Heart left ventricle (tissue), 16 donors: ENCODE measurements around the gene EOLA2. TPM values are rescaled to one million over a fixed set of nuclear protein-coding genes. Genes with fewer than 3 reads are reported as not detected.
"Not testable (repeated sequence)": the region's sequence is repeated elsewhere in the genome, so short reads cannot be mapped to it uniquely, and the experiment has no call there.

Experiments
- ATAC-seq, 4 donors: fragments of 200-7000 bp; cut with Tn5 transposase; one replicate each; pipeline ENCODE4 v1.9.1; 2020 to 2022; ENCODE audit warnings: moderate library complexity in 4 of 4, mild to moderate bottlenecking in 3 of 4, moderate number of reproducible peaks in 1 of 4
- DNase-seq, 5 donors: peaks; one replicate each; pipeline ENCODE4 v3.0.0-alpha.2; 2020
- H3K27ac ChIP-seq, 12 donors: fragments of 200-600 bp; sonication (generic) in 4 of 12; one replicate each; pipeline versions ENCODE4 v1.5.0 to v1.8.0; 2016 to 2022; ENCODE audit warnings: mild to moderate bottlenecking in 2 of 12
- H3K27me3 ChIP-seq, 9 donors: fragments of 200-600 bp; sonication (generic) in 2 of 9; one replicate each; pipeline versions ENCODE4 v1.5.1 to v1.8.0; 2016 to 2022; ENCODE audit warnings: mild to moderate bottlenecking in 3 of 9
- H3K36me3 ChIP-seq, 9 donors: fragments of 200-600 bp; sonication (generic) in 2 of 9; one replicate each; pipeline versions ENCODE4 v1.5.0 to v1.8.0; 2018 to 2022; ENCODE audit warnings: mild to moderate bottlenecking in 2 of 9
- H3K4me1 ChIP-seq, 12 donors: fragments of 200-600 bp; sonication (generic) in 4 of 12; one replicate each; pipeline versions ENCODE4 v1.5.0 to v1.8.0; 2016 to 2022; ENCODE audit warnings: mild to moderate bottlenecking in 3 of 12
- H3K4me3 ChIP-seq, 12 donors: fragments of 200-600 bp; sonication (generic) in 4 of 12; one replicate each; pipeline versions ENCODE4 v1.5.0 to v1.8.0; 2017 to 2022; ENCODE audit warnings: mild to moderate bottlenecking in 9 of 12, moderate library complexity in 4 of 12
- H3K9me3 ChIP-seq, 12 donors: fragments of 200-600 bp; sonication (generic) in 4 of 12; one replicate each; pipeline versions ENCODE4 v1.5.0 to v1.8.0; 2016 to 2022; ENCODE audit warnings: mild to moderate bottlenecking in 1 of 12
- POLR2A ChIP-seq, 2 donors: fragments of 450-650 bp; IDR thresholded peaks; one replicate each; pipeline ENCODE4 v1.6.1; 2017; ENCODE audit warnings: antibody characterized with exemption in 2 of 2, mild to moderate bottlenecking in 2 of 2, moderate library complexity in 2 of 2
- WGBS, 4 donors: extraction: QIAGEN DNeasy Blood & Tissue Kit in 2 of 4; methylation state at CpG; one replicate each; pipeline versions ENCODE4 v1.1.5 to v1.1.7; 2013 to 2018; 5-methylcytosine and 5-hydroxymethylcytosine counted together
- intact Hi-C, 10 donors: fragments of 100-400 bp; cut with DNase I; formaldehyde crosslinking; loops; one replicate each; pipeline versions ENCODE4 v1.11.1 to v1.14.2; 2022
- polyA plus RNA-seq, 2 donors: library from polyadenylated mRNA; stranded (reverse); fragments of 200-250 nt; gene quantifications; one replicate each; pipeline ENCODE4 v1.2.3, GENCODE V29; 2013
- total RNA-seq, 9 donors: library from RNA; depleted of rRNA in 2 of 9; stranded (reverse); fragments of >200 nt in 2 of 9; fragmentation: NEBNext Ultra II Directional in 3 of 9; extraction: Animal tissue kit (Norgen Biotek cat#: 25700) in 3 of 9; gene quantifications; one replicate each; pipeline versions ENCODE4 v1.1.0 to v1.2.4, GENCODE V29; 2016 to 2023
- TF ChIP-seq, protein P1 (sequence below), 12 donors: fragments of 200-600 bp; sonication (generic) in 4 of 12; IDR thresholded peaks; one replicate each; pipeline versions ENCODE4 v1.5.0 to v1.8.0; 2018 to 2022; ENCODE audit warnings: antibody characterized with exemption in 12 of 12, mild to moderate bottlenecking in 5 of 12
- donor health status: ischemic (EF 13 %, LVEDD 7.1; RV severe dilation, severe dysfunction).
- donor health status: healthy with polysubstance abuse.
- donor health status: DM: no; HTN: yes; CAD: no.
- donor health status: DM: no; HTN: no; CAD: no.
- donor health status: ischemic (EF 25% LVEDD 6.9; RV normal size, moderate dysfunction).
- donor health status: ischemic (EF 25% LVEDD 5.7; RV mildly dilated, moderate dysfunction).
- donor health status: healthy.
- donor health status: DM: yes; HTN: yes; CAD: no.
- donor health status: ischemic (EF 35%, LVEDD 5.7; RV mildly dilated, moderate dysfunction).
- donor health status: nonischemic (EF 11% LVEDD 7.7; RV severe dilation, severe dysfunction).
- donor health status: DM: yes; HTN: yes; CAD: no.
- donor health status: PGD.
- donor health status: ischemic (EF 29% LVEDD 5.4; RV normal size, mild dysfunction).
- donor health status: nonischemic (EF 23%, LVEDD 6.1; RV moderate dilation, normal function).

The EOLA2 gene
- total and polyA plus RNA-seq, 11 donors: 14.7 to 44.3 (median 22.3) TPM

DNA sequence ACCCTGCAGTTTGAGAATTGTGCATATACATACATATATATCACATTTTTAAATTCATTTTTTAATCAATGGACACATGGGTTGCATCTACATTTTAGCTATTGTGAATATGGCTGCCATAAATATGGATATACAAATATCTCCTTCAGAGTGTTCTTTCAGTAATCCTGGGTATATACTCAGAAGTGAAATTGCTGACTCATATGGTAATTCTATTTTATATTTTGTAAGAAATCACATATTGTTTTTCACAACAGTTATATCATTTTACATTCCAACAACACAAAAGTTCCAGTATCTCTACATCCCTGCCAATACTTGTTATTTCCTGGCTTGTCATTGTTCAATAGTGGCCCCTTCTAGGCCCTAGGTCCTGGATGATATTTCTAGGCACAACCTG lies 29.6 kb downstream of the EOLA2 start:
- no peak for DNase-seq
- Histone ChIP-seq H3K27ac (no peak overlapping the region), H3K4me3 (no peak overlapping the region), H3K4me1 (no peaks in the 10 kb centered on the region), H3K9me3 (peaks cover 0 to 12% (median 0%) of the 10 kb centered on the region in 12 donors), H3K27me3 (no peaks in the 10 kb centered on the region), H3K36me3 (no peaks in the 10 kb centered on the region)
- intact Hi-C loops: no loop called here
- TF ChIP-seq, protein P1, sequence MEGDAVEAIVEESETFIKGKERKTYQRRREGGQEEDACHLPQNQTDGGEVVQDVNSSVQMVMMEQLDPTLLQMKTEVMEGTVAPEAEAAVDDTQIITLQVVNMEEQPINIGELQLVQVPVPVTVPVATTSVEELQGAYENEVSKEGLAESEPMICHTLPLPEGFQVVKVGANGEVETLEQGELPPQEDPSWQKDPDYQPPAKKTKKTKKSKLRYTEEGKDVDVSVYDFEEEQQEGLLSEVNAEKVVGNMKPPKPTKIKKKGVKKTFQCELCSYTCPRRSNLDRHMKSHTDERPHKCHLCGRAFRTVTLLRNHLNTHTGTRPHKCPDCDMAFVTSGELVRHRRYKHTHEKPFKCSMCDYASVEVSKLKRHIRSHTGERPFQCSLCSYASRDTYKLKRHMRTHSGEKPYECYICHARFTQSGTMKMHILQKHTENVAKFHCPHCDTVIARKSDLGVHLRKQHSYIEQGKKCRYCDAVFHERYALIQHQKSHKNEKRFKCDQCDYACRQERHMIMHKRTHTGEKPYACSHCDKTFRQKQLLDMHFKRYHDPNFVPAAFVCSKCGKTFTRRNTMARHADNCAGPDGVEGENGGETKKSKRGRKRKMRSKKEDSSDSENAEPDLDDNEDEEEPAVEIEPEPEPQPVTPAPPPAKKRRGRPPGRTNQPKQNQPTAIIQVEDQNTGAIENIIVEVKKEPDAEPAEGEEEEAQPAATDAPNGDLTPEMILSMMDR (IDR thresholded peaks at IDR 0.05): no peak
- no peak for TF ChIP-seq POLR2A (IDR thresholded peaks at IDR 0.05)
- ATAC-seq: no peak

DNA sequence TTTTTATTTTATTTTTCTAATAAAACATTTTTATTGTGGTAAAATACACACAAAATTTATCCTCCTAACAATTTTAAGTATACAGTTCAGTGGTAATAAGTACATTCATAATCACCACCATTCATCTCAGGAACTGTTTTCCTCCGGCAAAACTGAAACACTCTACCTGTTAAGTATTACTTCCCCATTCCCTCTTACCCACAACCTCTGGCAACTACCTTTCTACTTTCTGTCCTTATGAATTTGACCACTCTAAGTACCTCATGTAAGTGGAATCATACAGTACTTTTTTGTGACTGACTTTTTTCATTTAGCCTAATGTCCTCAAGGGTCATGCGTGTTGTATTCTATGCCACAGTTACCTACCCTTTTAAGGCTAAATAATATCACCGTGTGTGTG lies 30.0 kb downstream of the EOLA2 start:
- Histone ChIP-seq H3K27me3 (no peaks in the 10 kb centered on the region), H3K36me3 (no peaks in the 10 kb centered on the region), H3K4me3 (no peak overlapping the region), H3K4me1 (no peaks in the 10 kb centered on the region), H3K27ac (no peak overlapping the region), H3K9me3 (peaks cover 0 to 10% (median 0%) of the 10 kb centered on the region in 12 donors)
- TF ChIP-seq, protein P1 (IDR thresholded peaks at IDR 0.05): no peak
- TF ChIP-seq POLR2A (IDR thresholded peaks at IDR 0.05): no peak
- intact Hi-C loops: no loop called here
- 83 to 98% (median 93%) methylated on average over 3 of the region's 3 CpGs for WGBS, 4 donors
- no peak for DNase-seq
- no peak for ATAC-seq

DNA sequence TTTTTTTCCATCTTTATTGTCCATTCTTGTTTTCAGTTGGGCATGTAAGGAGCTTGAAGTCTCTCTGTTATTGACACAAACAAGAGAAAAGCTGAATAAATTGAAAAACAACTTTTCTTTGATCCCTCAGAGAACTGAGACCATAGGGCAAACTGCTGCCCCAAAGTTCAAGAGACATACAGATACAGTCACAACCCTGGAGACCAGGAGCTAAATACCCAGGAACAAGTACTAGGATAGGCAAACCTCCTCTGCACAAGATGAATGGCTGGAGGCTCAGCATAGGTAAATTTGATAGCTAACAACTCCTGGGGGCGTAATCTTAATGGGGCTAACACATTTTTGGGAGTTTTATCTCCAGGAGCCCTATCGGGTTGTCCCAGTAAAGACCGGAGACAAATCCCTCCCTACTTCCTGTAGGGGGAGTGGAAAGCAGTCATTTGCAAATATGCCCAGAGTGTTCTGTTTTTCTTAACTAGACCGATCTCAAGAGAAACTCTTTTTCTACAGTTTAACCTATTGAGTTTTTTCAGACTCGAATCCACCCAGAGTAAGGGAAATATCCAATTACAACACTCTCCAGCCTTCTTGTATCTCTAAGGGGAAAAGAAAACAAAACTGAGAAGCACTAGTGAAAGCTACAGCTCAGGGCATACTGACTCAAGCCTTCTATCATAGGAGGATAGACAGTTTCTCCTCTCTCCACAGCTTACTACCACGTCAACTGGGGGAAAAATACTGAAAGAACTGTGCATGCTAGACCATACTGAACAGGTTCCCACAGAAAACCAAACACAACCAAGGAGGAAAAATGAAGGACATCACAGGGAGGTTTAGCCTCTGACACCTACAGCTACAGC lies 34.2 kb downstream of the EOLA2 start:
- Histone ChIP-seq H3K4me3 (peak overlapping the region in 3 of 12 donors; percentile 4 to 30 (median 9)), H3K4me1 (no peaks in the 10 kb centered on the region), H3K27me3 (no peaks in the 10 kb centered on the region), H3K27ac (no peak overlapping the region), H3K9me3 (no peaks in the 10 kb centered on the region), H3K36me3 (no peaks in the 10 kb centered on the region)
- no peak for ATAC-seq
- no peak for DNase-seq
- WGBS, 4 donors: 17 to 45% (median 25%) methylated on average over 6 of the region's 6 CpGs
- TF ChIP-seq, protein P1 (IDR thresholded peaks at IDR 0.05): peak in 1 of 12 donors; percentile 9
- TF ChIP-seq POLR2A (IDR thresholded peaks at IDR 0.05): no peak
- intact Hi-C loops: no loop called here

DNA sequence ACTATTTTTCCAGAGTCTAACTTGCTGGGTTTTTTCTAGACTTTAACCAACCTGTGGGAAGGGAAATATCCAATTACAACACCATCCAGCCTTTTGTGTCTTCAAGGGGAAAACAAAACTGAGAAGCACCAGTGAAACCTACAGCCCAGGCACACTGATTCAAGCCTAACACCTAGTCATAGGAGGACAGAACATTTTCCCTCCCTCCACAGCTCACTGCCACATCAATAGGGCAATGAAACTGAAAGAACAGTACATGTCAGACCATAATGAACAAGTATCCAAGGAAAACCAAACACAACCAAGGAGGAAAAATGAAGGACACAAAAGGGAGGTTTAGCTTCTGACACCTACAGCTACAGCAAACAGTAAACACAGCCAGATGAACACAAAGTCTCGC lies 39.7 kb downstream of the EOLA2 start:
- Histone ChIP-seq H3K36me3 (no peaks in the 10 kb centered on the region), H3K27me3 (no peaks in the 10 kb centered on the region), H3K9me3 (no peaks in the 10 kb centered on the region), H3K27ac (no peak overlapping the region), H3K4me3 (no peak overlapping the region), H3K4me1 (no peaks in the 10 kb centered on the region)
- no peak for ATAC-seq
- 47 to 83% (median 67%) methylated on average over 1 of the region's 1 CpG for WGBS, 4 donors
- intact Hi-C loops: no loop called here
- DNase-seq: no peak
- TF ChIP-seq, protein P1 (IDR thresholded peaks at IDR 0.05): no peak
- TF ChIP-seq POLR2A (IDR thresholded peaks at IDR 0.05): no peak

DNA sequence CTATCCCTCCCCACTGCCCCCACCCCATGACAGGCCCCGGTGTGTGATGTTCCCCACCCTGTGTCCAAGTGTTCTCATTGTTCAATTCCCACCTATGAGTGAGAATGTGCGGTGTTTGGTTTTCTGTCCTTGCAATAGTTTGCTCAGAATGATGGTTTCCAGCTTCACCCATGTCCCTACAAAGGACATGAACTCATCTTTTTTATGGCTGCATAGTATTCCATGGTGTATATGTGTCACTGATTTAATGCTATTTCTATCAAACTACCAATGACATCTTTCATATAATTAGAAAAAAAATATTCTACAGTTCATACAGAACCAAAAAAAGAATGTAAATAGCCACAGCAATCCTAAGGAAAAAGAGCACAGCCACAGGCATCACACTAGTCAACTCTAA lies 47.5 kb downstream of the EOLA2 start:
- H3K4me1 ChIP-seq, H3K36me3 ChIP-seq, ATAC-seq, intact Hi-C loops, H3K4me3 ChIP-seq, H3K27ac ChIP-seq, H3K9me3 ChIP-seq, H3K27me3 ChIP-seq, DNase-seq: not testable (repeated sequence)
- 77 to 93% (median 84%) methylated on average over 1 to 2 of the region's 2 CpGs for WGBS, 4 donors
